IMR-90 (cell line): ENCODE measurements around the gene KRT73.

ENCODE experiments used
- BHLHE40 ChIP-seq: fragments of 150-350 bp; IDR thresholded peaks from 2 replicates; pipeline ENCODE4 v1.6.1; 2016; ENCODE audit warnings: mild to moderate bottlenecking, low read depth, low read length
- CEBPB ChIP-seq: IDR thresholded peaks from 2 replicates; pipeline ENCODE4 v1.6.1; 2012; ENCODE audit warnings: low read depth, low read length, improper control_type of control experiment
- CHD1 ChIP-seq: IDR thresholded peaks from 2 replicates; pipeline ENCODE4 v1.6.1; 2012; ENCODE audit warnings: low read depth, low read length, improper control_type of control experiment
- FOS ChIP-seq: fragments of 150-350 bp; IDR thresholded peaks from 2 replicates; pipeline ENCODE4 v1.6.1; 2016; ENCODE audit warnings: low read depth, low read length
- MAZ ChIP-seq: IDR thresholded peaks from 2 replicates; pipeline ENCODE4 v1.6.1; 2012; ENCODE audit warnings: low read depth, mild to moderate bottlenecking, low read length, improper control_type of control experiment, moderate library complexity, borderline replicate concordance
- POLR2A ChIP-seq: IDR thresholded peaks from 2 replicates; pipeline ENCODE4 v1.6.1; 2012; ENCODE audit warnings: mild to moderate bottlenecking, low read depth, low read length
- RAD21 ChIP-seq: IDR thresholded peaks from 2 replicates; pipeline ENCODE4 v1.6.1; 2012; ENCODE audit warnings: low read length, improper control_type of control experiment
- RCOR1 ChIP-seq: IDR thresholded peaks from 2 replicates; pipeline ENCODE4 v1.6.1; 2012; ENCODE audit warnings: mild to moderate bottlenecking, low read length, improper control_type of control experiment; ENCODE audit not compliant: insufficient replicate concordance
- RFX5 ChIP-seq: IDR thresholded peaks from 2 replicates; pipeline ENCODE4 v1.8.0; 2012; ENCODE audit warnings: low read depth, mild to moderate bottlenecking, low read length, moderate library complexity
- TF ChIP-seq, protein P1 (sequence below): conservative IDR thresholded peaks from 2 replicates; pipeline ENCODE4 v1.5.1; 2012; ENCODE audit warnings: mild to moderate bottlenecking, low read depth, low read length, improper control_type of control experiment
- TF ChIP-seq, protein P2 (sequence below): fragments of 150-350 bp; IDR thresholded peaks from 2 replicates; pipeline ENCODE4 v1.6.1; 2016; ENCODE audit warnings: low read depth, mild to moderate bottlenecking, low read length, moderate library complexity, borderline replicate concordance

DNA sequence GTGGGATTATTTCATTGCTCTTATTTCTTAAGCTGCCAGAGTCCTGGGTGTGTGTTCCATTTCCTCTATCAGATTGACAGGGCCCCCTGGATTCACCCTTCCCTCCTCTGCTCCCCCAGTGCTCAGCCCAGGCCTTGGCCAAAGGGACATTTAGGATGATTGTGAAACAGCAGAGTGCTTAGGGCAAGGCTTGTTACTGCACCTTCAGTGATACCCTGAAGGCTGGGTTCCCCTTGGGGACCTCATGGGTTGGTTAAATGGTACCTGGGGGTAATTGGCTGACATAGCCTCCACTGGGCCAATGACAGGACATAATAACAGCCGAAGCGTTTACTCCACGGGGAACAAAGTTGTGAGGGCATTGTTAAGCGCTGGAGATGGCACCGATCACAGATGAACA is 15.8 kb downstream of the KRT73 start:
- TF ChIP-seq RAD21 (no peak), POLR2A (no peak), BHLHE40 (no peak), CHD1 (no peak), RFX5 (no peak), CEBPB (no peak), FOS (no peak), RCOR1 (no peak), MAZ (no peak)
- TF ChIP-seq, protein P1, sequence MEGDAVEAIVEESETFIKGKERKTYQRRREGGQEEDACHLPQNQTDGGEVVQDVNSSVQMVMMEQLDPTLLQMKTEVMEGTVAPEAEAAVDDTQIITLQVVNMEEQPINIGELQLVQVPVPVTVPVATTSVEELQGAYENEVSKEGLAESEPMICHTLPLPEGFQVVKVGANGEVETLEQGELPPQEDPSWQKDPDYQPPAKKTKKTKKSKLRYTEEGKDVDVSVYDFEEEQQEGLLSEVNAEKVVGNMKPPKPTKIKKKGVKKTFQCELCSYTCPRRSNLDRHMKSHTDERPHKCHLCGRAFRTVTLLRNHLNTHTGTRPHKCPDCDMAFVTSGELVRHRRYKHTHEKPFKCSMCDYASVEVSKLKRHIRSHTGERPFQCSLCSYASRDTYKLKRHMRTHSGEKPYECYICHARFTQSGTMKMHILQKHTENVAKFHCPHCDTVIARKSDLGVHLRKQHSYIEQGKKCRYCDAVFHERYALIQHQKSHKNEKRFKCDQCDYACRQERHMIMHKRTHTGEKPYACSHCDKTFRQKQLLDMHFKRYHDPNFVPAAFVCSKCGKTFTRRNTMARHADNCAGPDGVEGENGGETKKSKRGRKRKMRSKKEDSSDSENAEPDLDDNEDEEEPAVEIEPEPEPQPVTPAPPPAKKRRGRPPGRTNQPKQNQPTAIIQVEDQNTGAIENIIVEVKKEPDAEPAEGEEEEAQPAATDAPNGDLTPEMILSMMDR: no peak
- TF ChIP-seq, protein P2, sequence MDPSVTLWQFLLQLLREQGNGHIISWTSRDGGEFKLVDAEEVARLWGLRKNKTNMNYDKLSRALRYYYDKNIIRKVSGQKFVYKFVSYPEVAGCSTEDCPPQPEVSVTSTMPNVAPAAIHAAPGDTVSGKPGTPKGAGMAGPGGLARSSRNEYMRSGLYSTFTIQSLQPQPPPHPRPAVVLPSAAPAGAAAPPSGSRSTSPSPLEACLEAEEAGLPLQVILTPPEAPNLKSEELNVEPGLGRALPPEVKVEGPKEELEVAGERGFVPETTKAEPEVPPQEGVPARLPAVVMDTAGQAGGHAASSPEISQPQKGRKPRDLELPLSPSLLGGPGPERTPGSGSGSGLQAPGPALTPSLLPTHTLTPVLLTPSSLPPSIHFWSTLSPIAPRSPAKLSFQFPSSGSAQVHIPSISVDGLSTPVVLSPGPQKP: no peak
